Breast epithelium (tissue), 3 donors: ENCODE results near the gene ETS2.

ENCODE experiments used
- CTCF ChIP-seq, 3 donors: fragments of 450-650 bp; IDR thresholded peaks; one replicate each; pipeline ENCODE4 v1.5.1; 2016 to 2017; ENCODE audit warnings: antibody characterized with exemption in 3 of 3, mild to moderate bottlenecking in 3 of 3, moderate library complexity in 3 of 3
- POLR2A ChIP-seq: fragments of 450-650 bp; IDR thresholded peaks from one replicate; pipeline ENCODE4 v1.6.1; 2016; ENCODE audit warnings: antibody characterized with exemption, mild to moderate bottlenecking, moderate library complexity

GRCh38 chr21:38817371-38818324, 11.9 kb downstream of the ETS2 start:
- TF ChIP-seq CTCF (IDR thresholded peaks at IDR 0.05), result no peak
- TF ChIP-seq POLR2A, result no peak
